GM21737 (cell line): Measurements from ENCODE around the gene FOXK1.
"Not testable (repeated sequence)": the region's sequence is repeated elsewhere in the genome, so short reads cannot be mapped to it uniquely, and the experiment has no call there.

Experiments
- ATAC-seq: cut with Tn5 transposase; IDR thresholded peaks from one replicate; pipeline ENCODE4 v1.9.1; 2021; ENCODE audit warnings: mild to moderate bottlenecking, moderate library complexity; ENCODE audit not compliant: unreplicated experiment

The FOXK1 gene

DNA sequence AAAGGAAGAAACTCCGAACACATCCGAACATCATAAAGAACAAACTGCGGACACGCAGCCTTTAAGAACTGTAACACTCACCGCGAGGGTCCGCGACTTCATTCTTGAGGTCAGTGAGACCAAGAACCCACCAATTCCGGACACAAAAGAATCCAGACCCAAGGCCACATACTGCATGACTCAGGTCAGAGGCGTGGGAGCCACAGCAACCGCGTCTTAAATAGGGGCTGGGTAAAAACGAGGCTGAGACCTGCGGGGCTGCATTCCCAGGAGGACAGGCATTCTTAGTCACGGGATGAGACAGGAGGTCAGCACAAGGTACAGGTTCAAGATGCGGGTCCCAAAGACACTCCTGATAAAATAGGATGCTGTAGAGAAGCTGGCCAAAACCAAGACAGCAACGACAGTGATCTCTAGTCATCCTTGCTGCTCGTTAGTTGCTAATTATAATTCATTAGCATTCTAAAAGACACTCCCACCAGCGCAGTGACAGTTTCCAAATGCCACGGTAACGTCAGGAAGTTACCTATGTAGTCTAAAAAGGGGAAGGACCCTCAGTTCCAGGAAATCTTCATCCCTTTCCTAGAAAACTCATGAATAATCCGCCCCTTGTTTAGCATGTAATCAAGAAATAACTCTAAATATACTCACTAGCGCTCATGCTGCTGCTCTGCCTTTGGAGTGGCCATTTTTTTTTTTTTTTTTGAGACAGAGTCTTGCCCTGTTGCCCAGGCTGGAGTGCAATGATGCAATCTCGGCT is 112.7 kb downstream of the FOXK1 start:
- ATAC-seq: no peak

GRCh38 chr7:4796453-4796852 is 114.4 kb downstream of the FOXK1 start:
- ATAC-seq: no peak

DNA sequence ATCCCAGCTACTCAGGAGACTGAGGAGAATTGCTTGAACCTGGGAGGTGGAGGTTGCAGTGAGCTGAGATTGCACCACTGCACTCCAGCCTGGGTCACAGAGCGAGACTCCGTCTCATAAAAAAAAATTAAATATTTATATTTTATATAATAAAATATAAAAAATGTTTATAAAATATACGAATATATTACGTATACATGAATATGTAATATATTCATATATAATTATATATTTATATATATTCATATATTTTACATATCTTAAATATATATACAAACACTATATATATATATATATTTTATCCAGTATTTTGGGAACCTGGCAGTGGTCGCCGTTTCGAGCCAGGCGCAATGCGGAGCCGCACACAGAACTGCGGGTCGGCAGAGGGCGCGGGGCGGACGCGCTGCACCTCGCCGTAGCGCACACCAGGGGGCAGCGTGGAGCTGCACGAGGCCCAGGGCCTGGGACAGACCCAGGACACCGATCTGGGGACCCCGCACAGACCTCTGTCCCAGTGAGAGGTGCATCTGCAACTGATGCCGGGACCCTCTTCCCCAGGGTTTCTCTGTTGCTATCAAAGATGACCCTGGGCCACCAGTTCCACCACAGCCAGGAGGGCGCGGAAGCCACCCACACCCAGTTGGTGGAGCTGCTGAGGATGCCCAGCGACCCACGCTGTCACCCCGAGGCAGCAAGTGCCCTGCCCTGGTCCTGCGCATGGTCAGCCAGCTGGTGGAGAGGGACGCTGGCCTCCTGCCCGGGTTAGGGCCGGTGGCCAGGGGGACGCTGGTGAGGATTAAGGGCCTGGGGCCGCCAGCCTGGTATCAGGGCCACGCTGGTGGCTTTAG is 116.0 kb downstream of the FOXK1 start:
- no peak for ATAC-seq

DNA sequence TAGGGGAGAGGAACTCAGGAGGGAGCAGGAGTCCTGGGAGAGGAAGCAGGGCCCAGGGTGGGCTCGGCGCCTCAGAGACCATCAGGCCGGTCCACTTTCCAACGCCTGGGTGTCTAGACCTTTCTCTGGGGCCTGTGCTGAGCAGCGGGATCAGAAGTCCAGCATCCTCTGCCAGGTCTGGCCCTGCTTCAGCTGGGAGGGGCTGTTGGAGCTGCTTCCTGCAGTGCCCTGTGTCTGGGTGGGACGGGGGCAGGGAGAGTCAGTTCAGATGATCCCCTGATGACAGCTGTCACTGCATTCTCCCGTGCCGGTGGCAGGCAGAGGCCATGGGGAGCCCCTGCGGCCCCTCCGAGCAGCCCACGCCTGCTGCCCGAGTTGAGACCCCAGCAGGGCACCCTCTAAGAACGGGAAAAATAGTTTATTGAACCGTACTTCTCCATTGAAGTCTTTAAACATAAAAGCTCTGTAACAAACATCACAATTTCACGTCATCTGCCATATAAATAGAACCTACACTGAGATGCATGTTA is 116.7 kb downstream of the FOXK1 start:
- no peak for ATAC-seq

GRCh38 chr7:4799508-4800268 is 117.6 kb downstream of the FOXK1 start:
- no peak for ATAC-seq

DNA sequence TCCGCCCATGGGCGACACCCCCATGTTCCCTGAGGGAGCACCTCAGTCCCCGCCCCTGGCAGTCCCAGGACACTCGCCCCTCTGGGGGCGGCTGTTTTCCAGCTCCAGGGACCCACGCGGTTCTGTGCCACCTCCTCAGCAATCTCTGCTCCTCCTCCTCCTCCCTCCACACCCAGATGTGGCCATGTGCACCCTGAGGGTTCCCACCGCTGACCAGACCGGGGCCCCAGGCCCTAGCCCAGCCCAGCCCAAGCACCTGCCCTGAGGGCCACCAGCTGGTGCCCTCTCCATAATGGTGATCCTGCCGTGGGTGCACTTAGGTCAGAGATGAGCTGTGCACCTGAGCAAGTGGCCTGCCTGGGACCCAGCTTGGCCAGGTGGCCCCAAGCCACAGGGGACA is 118.4 kb downstream of the FOXK1 start:
- no peak for ATAC-seq

GRCh38 chr7:4800926-4801838 is 119.1 kb downstream of the FOXK1 start:
- no peak for ATAC-seq

- no peak for ATAC-seq
These were observed 119.7 kb downstream of the FOXK1 start for GRCh38 chr7:4801839-4802231.

DNA sequence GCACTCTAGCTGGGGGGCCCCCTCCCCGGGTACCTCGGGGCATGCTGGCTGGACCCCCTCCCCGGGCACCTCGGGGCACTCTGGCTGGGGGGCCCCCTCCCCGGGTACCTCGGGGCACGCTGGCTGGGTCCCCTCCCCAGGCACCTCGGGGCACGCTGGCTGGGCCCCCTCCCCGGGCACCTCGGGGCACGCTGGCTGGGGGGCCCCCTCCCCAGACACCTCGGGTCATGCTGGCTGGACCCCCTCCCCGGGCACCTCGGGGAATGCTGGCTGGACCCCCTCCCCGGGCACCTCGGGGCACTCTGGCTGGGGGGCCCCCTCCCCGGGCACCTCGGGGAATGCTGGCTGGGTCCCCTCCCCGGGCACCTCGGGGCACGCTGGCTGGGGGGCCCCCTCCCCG is 120.5 kb downstream of the FOXK1 start:
- ATAC-seq: not testable (repeated sequence)

DNA sequence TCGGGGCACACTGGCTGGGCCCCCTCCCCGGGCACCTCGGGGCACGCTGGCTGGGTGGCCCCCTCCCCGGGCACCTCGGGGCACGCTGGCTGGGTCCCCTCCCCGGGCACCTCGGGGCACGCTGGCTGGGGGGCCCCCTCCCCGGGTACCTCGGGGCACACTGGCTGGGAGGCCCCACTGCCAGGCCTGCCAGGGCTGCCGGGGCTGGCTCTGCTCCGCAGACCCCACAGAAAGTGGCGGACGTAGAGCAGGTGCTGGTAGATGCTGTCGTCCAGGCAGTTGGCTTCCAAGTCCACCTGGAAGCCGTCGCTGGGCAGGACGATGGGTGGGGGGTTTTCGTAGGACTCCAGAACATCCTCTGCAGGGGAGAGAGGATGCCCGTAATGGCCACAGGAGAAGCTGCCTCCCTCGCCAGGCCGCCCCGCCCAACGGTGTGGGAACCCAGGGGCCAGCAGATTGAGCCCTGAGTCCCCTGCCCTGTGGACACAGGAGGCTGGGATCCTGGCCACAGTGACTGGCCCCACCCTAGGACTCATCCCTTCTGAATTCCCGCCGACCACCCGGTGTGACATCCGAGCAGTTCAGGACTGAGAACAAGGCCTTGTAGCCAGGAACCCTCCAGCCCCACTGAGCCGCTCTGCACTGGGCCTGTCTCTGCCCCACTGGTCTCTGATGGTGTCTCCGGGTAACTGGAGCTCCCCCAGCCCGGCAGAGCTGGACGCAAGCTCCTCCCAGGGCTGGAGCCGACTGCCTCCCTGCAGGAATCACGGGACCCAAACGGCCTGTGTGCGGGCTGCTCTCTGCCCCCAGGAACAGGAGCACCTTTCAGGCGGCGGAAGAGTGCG is 121.5 kb downstream of the FOXK1 start:
- no peak for ATAC-seq

- ATAC-seq: no peak
These were observed 123.3 kb downstream of the FOXK1 start for GRCh38 chr7:4805110-4805983.

DNA sequence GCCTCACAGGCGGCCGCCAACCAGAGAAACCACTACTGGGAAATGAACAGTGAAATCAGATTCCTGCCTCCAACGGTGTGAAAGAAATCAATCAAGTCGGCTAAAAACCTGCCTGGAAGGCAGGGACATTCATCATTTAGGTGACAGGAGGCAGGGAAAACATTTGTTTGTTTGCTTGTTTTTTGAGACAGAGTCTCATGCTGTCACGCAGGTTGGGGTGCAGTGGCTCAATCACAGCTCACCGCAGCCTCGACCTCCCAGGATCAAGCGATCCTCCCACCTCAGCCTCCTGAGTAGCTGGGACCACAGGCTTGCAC is 123.8 kb downstream of the FOXK1 start:
- no peak for ATAC-seq

DNA sequence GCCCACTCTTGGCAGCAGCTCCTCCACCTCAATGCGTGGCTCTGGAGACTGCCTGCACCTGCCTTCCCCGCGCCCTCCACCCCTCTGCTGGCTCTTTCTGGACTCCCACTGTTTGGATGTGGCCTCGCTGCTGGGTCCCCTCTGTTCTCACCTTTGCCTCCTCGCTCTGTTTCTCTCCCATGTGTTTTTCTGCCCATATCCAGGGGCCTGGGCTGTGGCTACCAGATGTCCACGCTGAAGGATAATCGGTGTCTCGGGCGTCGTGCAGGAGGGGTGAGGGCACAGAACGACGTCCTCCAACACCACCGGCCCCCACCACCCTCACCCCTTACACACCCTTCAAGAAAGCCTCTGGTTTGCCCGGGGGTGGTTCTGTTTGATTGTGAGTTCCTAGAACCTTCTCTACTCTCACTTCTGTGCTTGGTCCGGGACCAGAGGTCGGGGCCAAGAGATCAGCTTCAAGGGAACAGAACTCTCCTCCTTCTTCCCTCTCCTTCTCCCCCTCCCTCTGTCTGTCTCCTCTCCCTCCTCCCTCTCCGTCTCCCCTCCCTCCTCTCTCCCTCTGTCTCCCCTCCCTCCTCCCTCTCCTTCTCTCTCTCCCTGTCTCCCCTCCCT is 125.0 kb downstream of the FOXK1 start:
- no peak for ATAC-seq

GRCh38 chr7:4807598-4808016 is 125.5 kb downstream of the FOXK1 start:
- ATAC-seq: no peak

- no peak for ATAC-seq
These were observed 125.9 kb downstream of the FOXK1 start for GRCh38 chr7:4808026-4808425.

- no peak for ATAC-seq
These were observed 126.5 kb downstream of the FOXK1 start for GRCh38 chr7:4808565-4808964.

DNA sequence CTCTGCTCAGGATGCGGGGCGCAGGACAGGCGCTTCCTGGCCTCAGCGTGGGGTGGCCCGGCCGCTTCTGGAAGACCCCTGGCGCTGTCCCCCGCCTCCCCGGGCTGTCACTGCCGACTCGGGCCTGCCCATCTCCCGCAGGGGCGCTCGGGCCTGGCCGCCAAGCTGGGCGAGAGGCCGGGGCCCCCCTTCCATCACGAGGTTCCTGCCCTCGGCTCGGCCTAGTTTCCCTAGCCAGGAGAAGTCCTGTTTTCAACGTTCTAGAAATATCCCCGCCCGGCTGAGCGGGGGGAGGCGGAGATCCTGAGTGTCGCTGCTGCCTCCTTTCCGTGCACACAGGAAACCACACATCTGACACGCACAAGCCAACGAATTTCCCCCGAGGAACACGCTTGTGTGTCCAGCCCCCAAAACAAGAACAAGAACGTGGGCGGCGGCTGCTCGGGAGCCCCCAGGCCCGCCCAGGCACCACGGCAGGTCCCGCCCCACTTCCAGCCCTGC is 127.0 kb downstream of the FOXK1 start:
- no peak for ATAC-seq

DNA sequence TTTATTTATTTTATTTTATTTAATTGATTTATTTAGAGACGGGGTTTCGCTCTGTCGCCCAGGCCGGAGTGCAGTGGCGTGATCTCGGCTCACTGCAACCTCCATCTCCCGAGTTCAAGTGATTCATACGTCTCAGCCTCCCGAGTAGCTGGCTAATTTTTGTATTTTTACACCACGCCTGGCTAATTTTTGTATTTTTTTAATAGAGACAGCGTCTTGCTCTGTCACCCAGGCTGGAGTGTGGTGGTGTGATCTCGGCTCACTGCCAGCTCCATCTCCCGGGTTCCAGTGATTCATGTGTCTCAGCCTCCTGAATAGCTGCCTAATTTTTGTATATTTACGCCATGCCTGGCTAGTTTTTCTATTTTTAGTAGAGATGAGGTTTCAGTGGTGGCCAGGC is 127.6 kb downstream of the FOXK1 start:
- no peak for ATAC-seq
